B cell (primary cell): ENCODE results near the gene CXXC5. TPM values are rescaled to one million over a fixed set of nuclear protein-coding genes. Genes with fewer than 3 reads are reported as not detected.

Experiments used
- ATAC-seq: fragments of 200-7000 bp; cut with Tn5 transposase; one replicate; pipeline ENCODE4 v1.10.0; 2021; ENCODE audit warnings: low read depth, mild to moderate bottlenecking, moderate number of reproducible peaks, moderate library complexity
- CTCF ChIA-PET: fragments of 350-600 bp; sonication (Branson Sonifier 250); formaldehyde crosslinking; loops from one replicate; lab custom pipeline; 2021; ENCODE audit warnings: antibody characterized with exemption, inconsistent platforms; lab: Charles Lee
- POLR2A ChIA-PET: fragments of 350-600 bp; sonication (Branson Sonifier 250); formaldehyde crosslinking; loops from one replicate; lab custom pipeline; 2021; ENCODE audit warnings: antibody characterized with exemption; lab: Charles Lee
- DNase-seq: peaks from one replicate; pipeline ENCODE4 v3.0.0; 2013
- H2AFZ ChIP-seq: 2 replicates; pipeline ENCODE4 v1.6.1; 2012; ENCODE audit warnings: mild to moderate bottlenecking, low read depth, low read length; ENCODE audit not compliant: insufficient read depth, poor library complexity, severe bottlenecking
- H3K27ac ChIP-seq, 2 donors: 1 replicate in 1 of 2; 2 replicates in 1 of 2; pipeline ENCODE4 v1.5.1; 2012 to 2013; ENCODE audit warnings: low read length in 2 of 2, mild to moderate bottlenecking in 2 of 2, moderate library complexity in 1 of 2
- H3K27me3 ChIP-seq, 4 experiments: fragments of 200-600 bp in 1 of 4; sonication (generic) in 1 of 4; replicated peaks in 1 of 4; 1 replicate in 2 of 4; 2 replicates in 2 of 4; pipeline versions ENCODE4 v1.6.1 to v1.7.0; 2013 to 2016; ENCODE audit warnings: low read length in 3 of 4, mild to moderate bottlenecking in 2 of 4, mixed read lengths in 1 of 4, moderate library complexity in 1 of 4; ENCODE audit not compliant: insufficient read depth in 4 of 4, control insufficient read depth in 3 of 4; ENCODE audit errors: control extremely low read depth in 1 of 4
- H3K36me3 ChIP-seq, 2 experiments: replicated peaks in 1 of 2; 1 replicate in 1 of 2; 2 replicates in 1 of 2; pipeline versions ENCODE4 v1.6.1 to v1.7.1; 2013; ENCODE audit warnings: low read length in 1 of 2; ENCODE audit not compliant: insufficient read depth in 2 of 2, control insufficient read depth in 1 of 2; ENCODE audit errors: control extremely low read depth in 1 of 2, extremely low read depth in 1 of 2
- H3K4me1 ChIP-seq, 2 donors: fragments of 200-600 bp in 1 of 2; sonication (generic) in 1 of 2; 1 replicate in 1 of 2; 2 replicates in 1 of 2; pipeline versions ENCODE4 v1.5.1 to v1.6.1; 2013 to 2017; ENCODE audit warnings: low read length in 2 of 2; ENCODE audit not compliant: control insufficient read depth in 2 of 2, insufficient read depth in 2 of 2
- H3K4me2 ChIP-seq: replicated peaks from 2 replicates; pipeline ENCODE3; 2012; ENCODE audit warnings: mild to moderate bottlenecking, low read depth, low read length; ENCODE audit not compliant: poor library complexity, severe bottlenecking
- H3K4me3 ChIP-seq, 5 experiments: fragments of 200-600 bp in 1 of 5; sonication (generic) in 1 of 5; 1 replicate in 3 of 5; 2 replicates in 2 of 5; pipeline versions ENCODE4 v1.5.1 to v1.7.0; 2011 to 2016; ENCODE audit warnings: low read length in 4 of 5, mild to moderate bottlenecking in 4 of 5, low read depth in 2 of 5, control low read depth in 1 of 5, moderate library complexity in 1 of 5; ENCODE audit not compliant: insufficient read depth in 1 of 5; ENCODE audit errors: control extremely low read depth in 1 of 5, extremely low read depth in 1 of 5
- H3K79me2 ChIP-seq: fragments of 200-600 bp; sonication (generic); one replicate; pipeline ENCODE4 v1.6.0; 2016; ENCODE audit warnings: low read length; ENCODE audit not compliant: control insufficient read depth, insufficient read depth
- H3K9ac ChIP-seq: fragments of 200-600 bp; sonication (generic); 2 replicates; pipeline ENCODE4 v1.6.1; 2017; ENCODE audit warnings: mild to moderate bottlenecking, low read length, moderate library complexity
- H3K9me3 ChIP-seq, 3 donors: one replicate each; pipeline versions ENCODE4 v1.6.1 to v1.7.1; 2013; ENCODE audit warnings: low read length in 2 of 3; ENCODE audit not compliant: control insufficient read depth in 2 of 3, insufficient read depth in 1 of 3; ENCODE audit errors: control extremely low read depth in 1 of 3
- H4K20me1 ChIP-seq: 2 replicates; pipeline ENCODE4 v1.6.0; 2012; ENCODE audit warnings: mild to moderate bottlenecking, low read length; ENCODE audit not compliant: insufficient read depth, control insufficient read depth, poor library complexity, severe bottlenecking
- H3K27ac Mint-ChIP-seq: one replicate; pipeline ENCODE4 v1.8.0; 2021; ENCODE audit warnings: mixed read lengths
- H3K27me3 Mint-ChIP-seq: one replicate; pipeline ENCODE4 v1.8.0; 2021; ENCODE audit warnings: mixed read lengths
- H3K4me1 Mint-ChIP-seq: one replicate; pipeline ENCODE4 v1.8.0; 2021; ENCODE audit warnings: mixed read lengths
- H3K4me3 Mint-ChIP-seq: one replicate; pipeline ENCODE4 v1.8.0; 2021; ENCODE audit warnings: mixed read lengths
- H3K9me3 Mint-ChIP-seq: one replicate; pipeline ENCODE4 v1.8.0; 2022; ENCODE audit warnings: mixed read lengths; ENCODE audit not compliant: insufficient read depth
- EZH2 ChIP-seq: IDR thresholded peaks from 2 replicates; pipeline ENCODE4 v1.6.1; 2012; ENCODE audit warnings: borderline replicate concordance, low read depth, mild to moderate bottlenecking, moderate library complexity, low read length; ENCODE audit not compliant: insufficient read depth, poor library complexity, severe bottlenecking
- WGBS: methylation state at CpG from one replicate; pipeline ENCODE4 v1.1.5; 2013; ENCODE audit warnings: missing lambda C conversion rate; ENCODE audit not compliant: insufficient coverage; 5-methylcytosine and 5-hydroxymethylcytosine counted together
- intact Hi-C: fragments of 100-400 bp; cut with micrococcal nuclease; formaldehyde crosslinking; loops from one replicate; pipeline ENCODE4 v1.10.0; 2022
- polyA plus RNA-seq: library from polyadenylated mRNA; depleted of rRNA; stranded (reverse); fragments of >200 nt; gene quantifications from 2 replicates; pipeline ENCODE4 v1.2.3, GENCODE V29; 2012
- total RNA-seq, 2 donors: library from RNA; stranded (reverse); fragments of 120-200 nt in 1 of 2; gene quantifications; 1 replicate in 1 of 2; 2 replicates in 1 of 2; pipeline versions ENCODE4 v1.2.3 to v1.2.4, GENCODE V29; 2013 to 2022
- TF ChIP-seq, protein P1 (sequence below): fragments of 200-600 bp; IDR thresholded peaks from one replicate; pipeline ENCODE4 v1.8.0; 2022; ENCODE audit warnings: antibody characterized with exemption, mild to moderate bottlenecking

Gene CXXC5
- total and polyA plus RNA-seq, 2 donors (not counting 1 experiment from before 2014, with no cell fraction given): 126 to 143 TPM

DNA sequence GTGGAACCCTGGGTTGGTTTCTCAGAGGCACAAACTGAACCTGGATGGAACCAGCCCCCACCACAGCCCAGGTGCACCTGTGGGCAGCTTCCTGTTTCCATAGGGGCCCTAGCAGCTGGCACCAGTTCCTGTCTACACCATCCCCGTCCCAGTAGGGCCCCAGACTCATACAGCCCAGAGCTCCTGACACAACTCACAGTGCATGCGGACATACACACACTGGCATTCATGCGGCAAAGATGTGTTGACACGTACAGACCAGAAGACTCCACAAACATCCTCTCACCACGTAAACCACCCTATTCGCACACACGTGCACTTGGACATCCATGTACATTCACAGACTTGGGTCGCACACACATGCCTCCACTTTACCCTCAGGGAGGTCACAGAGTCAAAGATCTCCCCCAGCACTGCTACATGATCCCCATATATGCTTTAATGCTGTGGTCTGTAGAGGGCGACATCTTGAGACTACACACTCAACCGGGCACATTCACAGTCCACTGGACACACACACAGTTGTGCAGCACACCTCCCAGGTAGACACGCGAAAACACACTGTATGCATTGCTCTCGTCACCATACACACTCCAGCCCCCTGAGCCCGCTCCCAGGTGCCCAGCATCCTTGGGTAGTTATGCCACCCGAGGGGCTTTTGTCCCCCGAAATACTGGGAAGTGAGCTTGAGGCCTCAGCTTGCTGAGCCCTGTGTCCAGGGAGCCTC is 22.4 kb downstream of the CXXC5 start:
- ATAC-seq (peak; percentile 69), DNase-seq (peak; percentile 89)
- Mint-ChIP-seq H3K27me3 (no peaks in the 10 kb centered on the region), H3K9me3 (no peaks in the 10 kb centered on the region), H3K27ac (peak overlapping the region; percentile 95), H3K4me3 (peak overlapping the region; percentile 86), H3K4me1 (peaks cover 88% of the 10 kb centered on the region)
- Histone ChIP-seq H3K4me2 (peak overlapping the region; percentile 94), H3K9me3 (no peaks in the 10 kb centered on the region), H2AFZ (no peak overlapping the region), H3K79me2 (peaks cover 100% of the 10 kb centered on the region), H4K20me1 (peaks cover 95% of the 10 kb centered on the region), H3K9ac (peak overlapping the region; percentile 70), H3K27ac (peak overlapping the region; percentile 89 to 90), H3K27me3 (no peaks in the 10 kb centered on the region), H3K4me1 (peaks cover 88 to 98% of the 10 kb centered on the region in 2 donors), H3K4me3 (peak overlapping the region in 4 of 5 experiments; percentile 40 to 71 (median 52)), H3K36me3 (peaks cover 0 to 31% of the 10 kb centered on the region in 2 experiments)
- POLR2A ChIA-PET: interaction anchor here (0.6 to 9.7 kb wide), 17 partner anchors 10 to 376 kb away, joined by 3 to 266 read pairs (median 6); partner anchors contain the start of genes CXXC5 and MZB1
- intact Hi-C loops: loop anchor here (1.0 to 2.0 kb wide), 7 partner anchors 9 to 95 kb away; no protein-coding TSS in a partner anchor
- TF ChIP-seq, protein P1, sequence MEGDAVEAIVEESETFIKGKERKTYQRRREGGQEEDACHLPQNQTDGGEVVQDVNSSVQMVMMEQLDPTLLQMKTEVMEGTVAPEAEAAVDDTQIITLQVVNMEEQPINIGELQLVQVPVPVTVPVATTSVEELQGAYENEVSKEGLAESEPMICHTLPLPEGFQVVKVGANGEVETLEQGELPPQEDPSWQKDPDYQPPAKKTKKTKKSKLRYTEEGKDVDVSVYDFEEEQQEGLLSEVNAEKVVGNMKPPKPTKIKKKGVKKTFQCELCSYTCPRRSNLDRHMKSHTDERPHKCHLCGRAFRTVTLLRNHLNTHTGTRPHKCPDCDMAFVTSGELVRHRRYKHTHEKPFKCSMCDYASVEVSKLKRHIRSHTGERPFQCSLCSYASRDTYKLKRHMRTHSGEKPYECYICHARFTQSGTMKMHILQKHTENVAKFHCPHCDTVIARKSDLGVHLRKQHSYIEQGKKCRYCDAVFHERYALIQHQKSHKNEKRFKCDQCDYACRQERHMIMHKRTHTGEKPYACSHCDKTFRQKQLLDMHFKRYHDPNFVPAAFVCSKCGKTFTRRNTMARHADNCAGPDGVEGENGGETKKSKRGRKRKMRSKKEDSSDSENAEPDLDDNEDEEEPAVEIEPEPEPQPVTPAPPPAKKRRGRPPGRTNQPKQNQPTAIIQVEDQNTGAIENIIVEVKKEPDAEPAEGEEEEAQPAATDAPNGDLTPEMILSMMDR: peak; percentile 47
- no peak for TF ChIP-seq EZH2
- WGBS: 1% methylated on average over 12 of the region's 16 CpGs
- CTCF ChIA-PET: interaction anchor here (0.7 to 11.4 kb wide), 20 partner anchors 9 to 248 kb away, joined by 3 to 215 read pairs (median 4); partner anchors contain the start of gene CXXC5
